GM12878 (cell line): Measurements from ENCODE around the gene PHF2. TPM values are rescaled to one million over a fixed set of nuclear protein-coding genes. Genes with fewer than 3 reads are reported as not detected.

ENCODE experiments used
- ATAC-seq: fragments of 200-7000 bp; cut with Tn5 transposase; 3 replicates; pipeline ENCODE4 v1.9.1; 2020; ENCODE audit warnings: mild to moderate bottlenecking, moderate library complexity
- BruUV-seq: library from RNA; stranded (reverse); fragments of 400-500 nt; replicated peaks from 2 replicates; lab custom pipeline; 2021; lab: Mats Ljungman, UMichigan
- CTCF ChIA-PET: fragments of 300-600 bp; sonication (Branson Sonifier 250); formaldehyde crosslinking; extraction: SDS; loops from one replicate; lab custom pipeline; 2021; ENCODE audit warnings: inconsistent platforms; lab: Yijun Ruan, JAX
- POLR2A ChIA-PET: fragments of 350-600 bp; formaldehyde crosslinking; extraction: SDS; loops from one replicate; lab custom pipeline; 2021; ENCODE audit warnings: inconsistent platforms; lab: Charles Lee
- RAD21 ChIA-PET: fragments of 300-600 bp; sonication (Branson Sonifier 250); formaldehyde crosslinking; loops from one replicate; lab custom pipeline; 2023; ENCODE audit warnings: antibody characterized with exemption; ENCODE audit not compliant: unreplicated experiment; lab: Charles Lee
- SMC1A ChIA-PET: fragments of 300-600 bp; sonication (Branson Sonifier 250); formaldehyde crosslinking; loops from one replicate; lab custom pipeline; 2023; ENCODE audit not compliant: unreplicated experiment, uncharacterized antibody; lab: Charles Lee
- DNase-seq: peaks from one replicate; pipeline ENCODE4 v3.0.0-alpha.2; 2011; ENCODE audit warnings: low read depth, low spot score
- FAIRE-seq: peaks from 3 replicates; lab custom pipeline; 2011; peaks lifted over from hg19 to GRCh38; lab: Jason Lieb, UNC
- H2AFZ ChIP-seq: 2 replicates; pipeline ENCODE4 v1.6.0; 2011; ENCODE audit warnings: low read depth, low read length, control low read depth; ENCODE audit not compliant: control insufficient read depth
- H3K27ac ChIP-seq: 2 replicates; pipeline ENCODE4 v1.5.1; 2011; ENCODE audit warnings: control low read depth; ENCODE audit not compliant: control insufficient read depth, insufficient read depth
- H3K27me3 ChIP-seq, 2 experiments: replicated peaks in 1 of 2; 2 replicates each; pipeline versions ENCODE4 v1.6.0 to v1.6.1; 2011; ENCODE audit warnings: low read length in 1 of 2; ENCODE audit not compliant: control insufficient read depth in 2 of 2, insufficient read depth in 2 of 2
- H3K36me3 ChIP-seq, 2 experiments: 2 replicates each; pipeline ENCODE4 v1.5.1; 2011; ENCODE audit warnings: low read length in 1 of 2; ENCODE audit not compliant: control insufficient read depth in 2 of 2, insufficient read depth in 2 of 2
- H3K4me1 ChIP-seq: 2 replicates; pipeline ENCODE4 v1.6.1; 2011; ENCODE audit warnings: mild to moderate bottlenecking, low read length, moderate library complexity, mixed read lengths; ENCODE audit not compliant: control insufficient read depth, insufficient read depth
- H3K4me2 ChIP-seq: 2 replicates; pipeline ENCODE4 v1.6.0; 2011; ENCODE audit warnings: control low read depth; ENCODE audit not compliant: control insufficient read depth, insufficient read depth
- H3K4me3 ChIP-seq: fragments of 200-600 bp; sonication (generic); 2 replicates; pipeline ENCODE4 v1.5.1; 2016
- H3K79me2 ChIP-seq: 2 replicates; pipeline ENCODE4 v1.6.0; 2011; ENCODE audit warnings: low read length; ENCODE audit not compliant: control insufficient read depth, insufficient read depth
- H3K9ac ChIP-seq: 2 replicates; pipeline ENCODE4 v1.8.0; 2011; ENCODE audit warnings: low read length, control low read depth, mixed read lengths; ENCODE audit not compliant: control insufficient read depth, insufficient read depth
- H3K9me3 ChIP-seq: replicated peaks from 3 replicates; pipeline ENCODE4 v1.5.1; 2011; ENCODE audit warnings: mild to moderate bottlenecking, low read length; ENCODE audit not compliant: control insufficient read depth, insufficient read depth
- H4K20me1 ChIP-seq: 2 replicates; pipeline ENCODE4 v1.6.0; 2011; ENCODE audit not compliant: control insufficient read depth, insufficient read depth
- ATF2 ChIP-seq: IDR thresholded peaks from 2 replicates; pipeline ENCODE4 v1.6.1; 2012; ENCODE audit warnings: low read length, inconsistent platforms
- CBFB ChIP-seq: IDR thresholded peaks from 2 replicates; pipeline ENCODE4 v1.6.1; 2016; ENCODE audit warnings: antibody characterized with exemption, low read depth
- CEBPZ ChIP-seq: fragments of 150-350 bp; IDR thresholded peaks from 2 replicates; pipeline ENCODE4 v1.6.1; 2016; ENCODE audit warnings: low read depth, low read length
- CHD1 ChIP-seq: IDR thresholded peaks from 2 replicates; pipeline ENCODE4 v1.6.1; 2012; ENCODE audit warnings: low read depth, low read length, improper control_type of control experiment
- DPF2 ChIP-seq: fragments of 450-650 bp; IDR thresholded peaks from 2 replicates; pipeline ENCODE4 v1.6.1; 2017; ENCODE audit warnings: mild to moderate bottlenecking
- ETV6 ChIP-seq, 2 experiments: fragments of 450-650 bp in 1 of 2; IDR thresholded peaks in 1 of 2; conservative IDR thresholded peaks in 1 of 2; 2 replicates each; pipeline ENCODE4 v1.6.1; 2014; ENCODE audit warnings: antibody characterized with exemption in 1 of 2, borderline replicate concordance in 1 of 2, low read depth in 1 of 2, mild to moderate bottlenecking in 1 of 2, moderate library complexity in 1 of 2
- EZH2 ChIP-seq: IDR thresholded peaks from 2 replicates; pipeline ENCODE4 v1.6.1; 2012; ENCODE audit warnings: low read depth, mild to moderate bottlenecking, control low read depth, inconsistent platforms, low read length, borderline replicate concordance; ENCODE audit not compliant: control insufficient read depth
- FOXK2 ChIP-seq: fragments of 450-650 bp; IDR thresholded peaks from 2 replicates; pipeline ENCODE4 v1.6.1; 2017; ENCODE audit warnings: mild to moderate bottlenecking, moderate library complexity
- GABPA ChIP-seq: IDR thresholded peaks from 2 replicates; pipeline ENCODE4 v1.6.1; 2014; ENCODE audit warnings: antibody characterized with exemption, low read depth, mild to moderate bottlenecking, inconsistent platforms
- LARP7 ChIP-seq: fragments of 450-650 bp; IDR thresholded peaks from 2 replicates; pipeline ENCODE4 v1.6.1; 2017; ENCODE audit warnings: mild to moderate bottlenecking
- MTA3 ChIP-seq: IDR thresholded peaks from 2 replicates; pipeline ENCODE4 v1.6.1; 2012; ENCODE audit warnings: low read length, inconsistent platforms, borderline replicate concordance
- NFIC ChIP-seq: IDR thresholded peaks from 2 replicates; pipeline ENCODE4 v1.6.1; 2012; ENCODE audit warnings: low read depth, mild to moderate bottlenecking, inconsistent platforms, low read length, moderate library complexity
- NFXL1 ChIP-seq: fragments of 450-650 bp; IDR thresholded peaks from 2 replicates; pipeline ENCODE4 v1.6.1; 2017; ENCODE audit warnings: antibody characterized with exemption, mild to moderate bottlenecking, borderline replicate concordance
- SIN3A ChIP-seq: IDR thresholded peaks from 2 replicates; pipeline ENCODE4 v1.6.1; 2012; ENCODE audit warnings: low read depth, low read length, improper control_type of control experiment
- STAT3 ChIP-seq: IDR thresholded peaks from 2 replicates; pipeline ENCODE4 v1.6.1; 2011; ENCODE audit warnings: low read depth, low read length, improper control_type of control experiment
- SUZ12 ChIP-seq: fragments of 200-600 bp; sonication (generic); IDR thresholded peaks from one replicate; pipeline ENCODE4 v1.6.1; 2018; ENCODE audit warnings: antibody characterized with exemption, mild to moderate bottlenecking; ENCODE audit not compliant: unreplicated experiment
- TAF1 ChIP-seq: IDR thresholded peaks from 2 replicates; pipeline ENCODE4 v1.6.1; 2011; ENCODE audit warnings: mild to moderate bottlenecking, low read depth, low read length, borderline replicate concordance
- WGBS: methylation state at CpG from one replicate; pipeline ENCODE4 v1.1.6; 2016; ENCODE audit warnings: low lambda C conversion rate; ENCODE audit not compliant: insufficient replicate concordance, insufficient coverage; ENCODE audit errors: missing lambda C conversion rate; 5-methylcytosine and 5-hydroxymethylcytosine counted together
- in situ Hi-C: fragments of 300-500 bp; cut with MboI; formaldehyde crosslinking; loops from 9 replicates; pipeline ENCODE4 v1.14.3; 2018; ENCODE audit warnings: mixed read lengths
- intact Hi-C: fragments of 100-400 bp; cut with micrococcal nuclease; formaldehyde crosslinking; loops from one replicate; pipeline ENCODE4 v1.14.2; 2022; ENCODE audit not compliant: unreplicated experiment
- polyA plus RNA-seq, 11 experiments: library from polyadenylated mRNA; depleted of rRNA in 4 of 11; unstranded in 6 of 11; stranded (reverse) in 5 of 11; fragments of >200 nt; fragmentation: Nextera tagmentation in 4 of 11; fragmentation: Illumina TruSeq in 1 of 11; extraction: Ambion mirVana in 4 of 11; extraction: Trizol in 1 of 11; gene quantifications; 1 replicate in 1 of 11; 2 replicates in 10 of 11; pipeline versions ENCODE4 v1.2.1 to v1.2.3, GENCODE V29; 2011 to 2016; ENCODE audit warnings: inconsistent platforms in 2 of 11, missing spikeins in 2 of 11, low read depth in 1 of 11
- total RNA-seq, 4 experiments: library from RNA; depleted of rRNA in 3 of 4; stranded (reverse); fragments of >200 nt in 3 of 4; fragmentation: Illumina TruSeq in 1 of 4; extraction: Trizol in 1 of 4; gene quantifications; 2 replicates each; pipeline versions ENCODE4 v1.2.1 to v1.2.3, GENCODE V29; 2013 to 2021

The PHF2 gene
- total and polyA plus RNA-seq, 10 of the 15 experiments (the other 5 are each of a cell fraction or from before 2014, with no cell fraction given) = 0.34 to 13.3 (median 5.5) TPM

GRCh38 chr9:93630806-93631411, 54.5 kb downstream of the PHF2 start:
- Histone ChIP-seq H3K36me3 (no peaks in the 10 kb centered on the region; a peak in 1 of 4 replicates), H3K27ac (no peak overlapping the region), H3K4me3 (no peak overlapping the region), H3K4me1 (no peaks in the 10 kb centered on the region), H3K4me2 (no peak overlapping the region), H3K9ac (no peak overlapping the region), H3K27me3 (no peaks in the 10 kb centered on the region), H4K20me1 (no peaks in the 10 kb centered on the region), H3K9me3 (peaks cover 2% of the 10 kb centered on the region; the same call in 1 of the 3 replicates), H3K79me2 (no peaks in the 10 kb centered on the region), H2AFZ (no peak overlapping the region)
- DNase-seq (no peak), ATAC-seq (no peak), FAIRE-seq (no peak)
- BruUV-seq = no TSS peak
- no peak for TF ChIP-seq TAF1
- TF ChIP-seq SUZ12 = no peak
- no peak for TF ChIP-seq ETV6 (conservative IDR thresholded peaks at IDR 0.05 in 1 of 2, IDR thresholded peaks at IDR 0.05 in 1 of 2; ENCODE audit: borderline replicate concordance in 1 of 2, low read depth in 1 of 2)
- no peak for TF ChIP-seq DPF2
- no peak for TF ChIP-seq CHD1
- no peak for TF ChIP-seq STAT3
- no peak for TF ChIP-seq ATF2
- no peak for TF ChIP-seq EZH2
- no peak for TF ChIP-seq NFXL1
- TF ChIP-seq LARP7 = no peak
- TF ChIP-seq FOXK2 = no peak
- TF ChIP-seq CBFB = no peak
- TF ChIP-seq NFIC = no peak
- TF ChIP-seq GABPA = no peak
- no peak for TF ChIP-seq CEBPZ
- no peak for TF ChIP-seq MTA3
- TF ChIP-seq SIN3A = no peak
- 87% methylated on average over 6 of the region's 7 CpGs for WGBS
- ChIA-PET POLR2A (no interaction called here), CTCF (no interaction called here), RAD21 (no interaction called here), SMC1A (no interaction called here)
- in situ Hi-C loops (no loop called here), intact Hi-C loops (no loop called here)
